BE2C (cell line): ENCODE measurements around the gene MIGA2.

Experiments used
- DNase-seq: peaks from one replicate; pipeline ENCODE4 v3.0.0-alpha.2; 2020
- H3K27me3 ChIP-seq: fragments of 250-450 bp; sonication (Bioruptor Pico); 2 replicates; pipeline ENCODE4 v1.5.1; 2020; ENCODE audit warnings: mild to moderate bottlenecking
- H3K36me3 ChIP-seq: fragments of 250-450 bp; sonication (Bioruptor Pico); 2 replicates; pipeline ENCODE4 v1.5.1; 2020; ENCODE audit warnings: mild to moderate bottlenecking
- H3K4me1 ChIP-seq: fragments of 250-450 bp; sonication (Bioruptor Pico); 2 replicates; pipeline ENCODE4 v1.5.1; 2020
- H3K4me3 ChIP-seq: 2 replicates; pipeline ENCODE4 v1.5.1; 2011; ENCODE audit warnings: low read depth, low read length
- H3K9me3 ChIP-seq: fragments of 250-450 bp; sonication (Bioruptor Pico); 2 replicates; pipeline ENCODE4 v1.5.1; 2020
- CTCF ChIP-seq: IDR thresholded peaks from 2 replicates; pipeline ENCODE4 v1.5.1; 2012; ENCODE audit warnings: mild to moderate bottlenecking, low read depth, low read length

MIGA2 gene

GRCh38 chr9:129058965-129059795, 22.8 kb downstream of the MIGA2 start:
- no peaks in the 10 kb centered on the region for H3K4me1 ChIP-seq
- no peaks in the 10 kb centered on the region for H3K9me3 ChIP-seq
- DNase-seq, result no peak
- TF ChIP-seq CTCF, result no peak
- H3K4me3 ChIP-seq, result no peak overlapping the region
- no peaks in the 10 kb centered on the region for H3K27me3 ChIP-seq
- H3K36me3 ChIP-seq, result peaks cover 7% of the 10 kb centered on the region

GRCh38 chr9:129059796-129060785, 23.7 kb downstream of the MIGA2 start:
- Histone ChIP-seq H3K4me3 (no peak overlapping the region), H3K36me3 (peaks cover 7% of the 10 kb centered on the region), H3K27me3 (no peaks in the 10 kb centered on the region), H3K9me3 (no peaks in the 10 kb centered on the region), H3K4me1 (no peaks in the 10 kb centered on the region)
- no peak for TF ChIP-seq CTCF
- no peak for DNase-seq

GRCh38 chr9:129060991-129061390, 24.6 kb downstream of the MIGA2 start:
- no peak for TF ChIP-seq CTCF
- no peak for DNase-seq
- Histone ChIP-seq H3K4me1 (no peaks in the 10 kb centered on the region), H3K4me3 (no peak overlapping the region), H3K27me3 (no peaks in the 10 kb centered on the region), H3K36me3 (peaks cover 11% of the 10 kb centered on the region), H3K9me3 (no peaks in the 10 kb centered on the region)

GRCh38 chr9:129063061-129063460, 26.6 kb downstream of the MIGA2 start:
- no peak for DNase-seq
- TF ChIP-seq CTCF, result no peak
- Histone ChIP-seq H3K4me3 (no peak overlapping the region), H3K4me1 (no peaks in the 10 kb centered on the region), H3K9me3 (no peaks in the 10 kb centered on the region), H3K27me3 (no peaks in the 10 kb centered on the region), H3K36me3 (peaks cover 9% of the 10 kb centered on the region)

- Histone ChIP-seq H3K9me3 (no peaks in the 10 kb centered on the region), H3K27me3 (no peaks in the 10 kb centered on the region), H3K36me3 (peaks cover 9% of the 10 kb centered on the region), H3K4me1 (peaks cover 8% of the 10 kb centered on the region), H3K4me3 (no peak overlapping the region)
- no peak for DNase-seq
- no peak for TF ChIP-seq CTCF
Observed at GRCh38 chr9:129064499-129064908, 28.1 kb downstream of the MIGA2 start.
